SJCRH30 (cell line): Measurements from ENCODE around the gene ACTN1. TPM values are rescaled to one million over a fixed set of nuclear protein-coding genes. Genes with fewer than 3 reads are reported as not detected.
A peak's percentile ranks its signal among the peaks of the same experiment; 100 is the strongest.
"Not testable (repeated sequence)": the region's sequence is repeated elsewhere in the genome, so short reads cannot be mapped to it uniquely, and the experiment has no call there.

Source experiments
- DNase-seq, 2 experiments: peaks; one replicate each; pipeline ENCODE4 v3.0.0-alpha.2; 2015 to 2020
- H3K27ac ChIP-seq: fragments of 250-450 bp; sonication (Bioruptor Pico); 2 replicates; pipeline ENCODE4 v1.5.1; 2020; ENCODE audit warnings: mild to moderate bottlenecking, moderate library complexity
- H3K27me3 ChIP-seq: fragments of 250-450 bp; sonication (Bioruptor Pico); 2 replicates; pipeline ENCODE4 v1.5.1; 2020; ENCODE audit warnings: mild to moderate bottlenecking, moderate library complexity
- H3K36me3 ChIP-seq: fragments of 250-450 bp; sonication (Bioruptor Pico); 2 replicates; pipeline ENCODE4 v1.5.1; 2020; ENCODE audit warnings: mild to moderate bottlenecking, moderate library complexity
- H3K4me1 ChIP-seq: fragments of 250-450 bp; sonication (Bioruptor Pico); 2 replicates; pipeline ENCODE4 v1.5.1; 2020; ENCODE audit warnings: mild to moderate bottlenecking, moderate library complexity
- H3K4me3 ChIP-seq: fragments of 250-450 bp; sonication (Bioruptor Pico); 2 replicates; pipeline ENCODE4 v1.5.1; 2020; ENCODE audit warnings: mild to moderate bottlenecking, moderate library complexity
- H3K9me3 ChIP-seq: fragments of 250-450 bp; sonication (Bioruptor Pico); replicated peaks from 2 replicates; pipeline ENCODE4 v1.5.1; 2020; ENCODE audit warnings: mild to moderate bottlenecking, moderate library complexity
- total RNA-seq: library from RNA; depleted of rRNA; stranded (reverse); fragments of >200 nt; shearing (Covaris generic); gene quantifications from 2 replicates; pipeline ENCODE4 v1.2.3, GENCODE V29; 2014

Gene ACTN1
- total RNA-seq, 1 experiment from 2014 or later = 101 TPM

- H3K27ac ChIP-seq = peak overlapping the region; percentile 79
- peaks cover 26% of the 10 kb centered on the region for H3K36me3 ChIP-seq
- peak; percentile 57 to 61 for DNase-seq
- H3K4me1 ChIP-seq = peaks cover 11% of the 10 kb centered on the region
- no peaks in the 10 kb centered on the region for H3K27me3 ChIP-seq
- H3K9me3 ChIP-seq = no peaks in the 10 kb centered on the region
- peak overlapping the region; percentile 81 for H3K4me3 ChIP-seq
These were observed 760 bp downstream of the ACTN1 start for GRCh38 chr14:68978172-68978911.

GRCh38 chr14:68977718-68978171 lies 1.4 kb downstream of the ACTN1 start:
- Histone ChIP-seq H3K27ac (peak overlapping the region; percentile 79), H3K36me3 (peaks cover 31% of the 10 kb centered on the region), H3K4me1 (peaks cover 11% of the 10 kb centered on the region), H3K4me3 (peak overlapping the region; percentile 81), H3K9me3 (no peaks in the 10 kb centered on the region), H3K27me3 (no peaks in the 10 kb centered on the region)
- peak; percentile 81 to 87 for DNase-seq

- no peaks in the 10 kb centered on the region for H3K27me3 ChIP-seq
- DNase-seq = no peak
- H3K9me3 ChIP-seq = no peaks in the 10 kb centered on the region
- H3K4me1 ChIP-seq = peaks cover 11% of the 10 kb centered on the region
- H3K36me3 ChIP-seq = peaks cover 33% of the 10 kb centered on the region
- peak overlapping the region; percentile 79 for H3K27ac ChIP-seq
- H3K4me3 ChIP-seq = peak overlapping the region; percentile 81
These were observed 1.9 kb downstream of the ACTN1 start for GRCh38 chr14:68977180-68977717.

GRCh38 chr14:68976160-68977067 lies 2.7 kb downstream of the ACTN1 start:
- DNase-seq = no peak

GRCh38 chr14:68975667-68976066 lies 3.4 kb downstream of the ACTN1 start:
- no peak for DNase-seq
- Histone ChIP-seq H3K27me3 (no peaks in the 10 kb centered on the region), H3K4me1 (peaks cover 17% of the 10 kb centered on the region), H3K36me3 (peaks cover 39% of the 10 kb centered on the region), H3K9me3 (no peaks in the 10 kb centered on the region), H3K27ac (no peak overlapping the region), H3K4me3 (no peak overlapping the region)

More at GRCh38 chr14:68976160-68977067, 2.7 kb downstream of the ACTN1 start:
- Histone ChIP-seq H3K36me3 (peaks cover 35% of the 10 kb centered on the region), H3K9me3 (no peaks in the 10 kb centered on the region), H3K27me3 (no peaks in the 10 kb centered on the region), H3K4me1 (peaks cover 11% of the 10 kb centered on the region), H3K4me3 (no peak overlapping the region), H3K27ac (no peak overlapping the region)

- H3K4me3 ChIP-seq = no peak overlapping the region
- peaks cover 23% of the 10 kb centered on the region for H3K4me1 ChIP-seq
- H3K27ac ChIP-seq = no peak overlapping the region
These were observed 4.2 kb downstream of the ACTN1 start for GRCh38 chr14:68974759-68975347.

GRCh38 chr14:68973639-68974038 lies 5.5 kb downstream of the ACTN1 start:
- Histone ChIP-seq H3K27ac (no peak overlapping the region), H3K36me3 (peaks cover 39% of the 10 kb centered on the region), H3K4me3 (no peak overlapping the region), H3K4me1 (peaks cover 35% of the 10 kb centered on the region), H3K9me3 (no peaks in the 10 kb centered on the region), H3K27me3 (no peaks in the 10 kb centered on the region)
- no peak for DNase-seq

More at GRCh38 chr14:68974759-68975347, 4.2 kb downstream of the ACTN1 start:
- Histone ChIP-seq H3K36me3 (peaks cover 39% of the 10 kb centered on the region), H3K9me3 (no peaks in the 10 kb centered on the region), H3K27me3 (no peaks in the 10 kb centered on the region)
- DNase-seq = no peak

GRCh38 chr14:68973219-68973565 lies 5.9 kb downstream of the ACTN1 start:
- H3K4me3 ChIP-seq, H3K27me3 ChIP-seq, H3K9me3 ChIP-seq, DNase-seq, H3K27ac ChIP-seq: not testable (repeated sequence)
- Histone ChIP-seq H3K4me1 (peaks cover 38% of the 10 kb centered on the region), H3K36me3 (peaks cover 39% of the 10 kb centered on the region)

- DNase-seq = no peak
- H3K36me3 ChIP-seq = peaks cover 39% of the 10 kb centered on the region
- H3K9me3 ChIP-seq = no peaks in the 10 kb centered on the region
- H3K27me3 ChIP-seq = no peaks in the 10 kb centered on the region
- H3K4me1 ChIP-seq = peaks cover 44% of the 10 kb centered on the region
- H3K27ac ChIP-seq = no peak overlapping the region
- H3K4me3 ChIP-seq = no peak overlapping the region
These were observed 6.4 kb downstream of the ACTN1 start for GRCh38 chr14:68972507-68973218.

- no peak for DNase-seq
- H3K36me3 ChIP-seq = peaks cover 37% of the 10 kb centered on the region
- H3K27ac ChIP-seq = no peak overlapping the region
These were observed 7.6 kb downstream of the ACTN1 start for GRCh38 chr14:68971411-68972035.

GRCh38 chr14:68970736-68971135 lies 8.4 kb downstream of the ACTN1 start:
- Histone ChIP-seq H3K27me3 (no peaks in the 10 kb centered on the region), H3K4me3 (no peak overlapping the region), H3K36me3 (peaks cover 36% of the 10 kb centered on the region), H3K4me1 (peaks cover 55% of the 10 kb centered on the region), H3K9me3 (no peaks in the 10 kb centered on the region), H3K27ac (peak overlapping the region; percentile 26; the same call in 1 of the 2 replicates)
- DNase-seq = no peak

More at GRCh38 chr14:68971411-68972035, 7.6 kb downstream of the ACTN1 start:
- Histone ChIP-seq H3K9me3 (no peaks in the 10 kb centered on the region), H3K4me1 (peaks cover 51% of the 10 kb centered on the region), H3K4me3 (no peak overlapping the region), H3K27me3 (no peaks in the 10 kb centered on the region)

- Histone ChIP-seq H3K27ac (peak overlapping the region; percentile 26; the same call in 1 of the 2 replicates), H3K36me3 (peaks cover 30% of the 10 kb centered on the region), H3K4me3 (no peak overlapping the region), H3K9me3 (no peaks in the 10 kb centered on the region), H3K4me1 (peaks cover 61% of the 10 kb centered on the region), H3K27me3 (no peaks in the 10 kb centered on the region)
- peak in 1 of 2 experiments; percentile 40 for DNase-seq
These were observed 9.0 kb downstream of the ACTN1 start for GRCh38 chr14:68970038-68970612.

GRCh38 chr14:68969278-68970033 lies 9.6 kb downstream of the ACTN1 start:
- H3K27me3 ChIP-seq = no peaks in the 10 kb centered on the region
- DNase-seq = peak; percentile 35 to 49
- peak overlapping the region; percentile 26; the same call in 1 of the 2 replicates for H3K27ac ChIP-seq
- H3K36me3 ChIP-seq = peaks cover 23% of the 10 kb centered on the region
- no peak overlapping the region for H3K4me3 ChIP-seq
- H3K9me3 ChIP-seq = no peaks in the 10 kb centered on the region
- H3K4me1 ChIP-seq = peaks cover 68% of the 10 kb centered on the region
